Measurements from ENCODE around the gene CYP8B1. TPM values are rescaled to one million over a fixed set of nuclear protein-coding genes. Genes with fewer than 3 reads are reported as not detected.
A peak's percentile ranks its signal among the peaks of the same experiment; 100 is the strongest.

CYP8B1 gene
- total RNA-seq, 6 donors from 2014 or later: 0.13 to 0.14 TPM; not detected in 4

- no peak for DNase-seq
- Histone ChIP-seq H3K27me3 (no peaks in the 10 kb centered on the region), H3K27ac (peak overlapping the region in 2 of 4 donors; percentile 54 to 58)
These were observed 27.9 kb downstream of the CYP8B1 start for GRCh38 chr3:42847731-42848130.

DNA sequence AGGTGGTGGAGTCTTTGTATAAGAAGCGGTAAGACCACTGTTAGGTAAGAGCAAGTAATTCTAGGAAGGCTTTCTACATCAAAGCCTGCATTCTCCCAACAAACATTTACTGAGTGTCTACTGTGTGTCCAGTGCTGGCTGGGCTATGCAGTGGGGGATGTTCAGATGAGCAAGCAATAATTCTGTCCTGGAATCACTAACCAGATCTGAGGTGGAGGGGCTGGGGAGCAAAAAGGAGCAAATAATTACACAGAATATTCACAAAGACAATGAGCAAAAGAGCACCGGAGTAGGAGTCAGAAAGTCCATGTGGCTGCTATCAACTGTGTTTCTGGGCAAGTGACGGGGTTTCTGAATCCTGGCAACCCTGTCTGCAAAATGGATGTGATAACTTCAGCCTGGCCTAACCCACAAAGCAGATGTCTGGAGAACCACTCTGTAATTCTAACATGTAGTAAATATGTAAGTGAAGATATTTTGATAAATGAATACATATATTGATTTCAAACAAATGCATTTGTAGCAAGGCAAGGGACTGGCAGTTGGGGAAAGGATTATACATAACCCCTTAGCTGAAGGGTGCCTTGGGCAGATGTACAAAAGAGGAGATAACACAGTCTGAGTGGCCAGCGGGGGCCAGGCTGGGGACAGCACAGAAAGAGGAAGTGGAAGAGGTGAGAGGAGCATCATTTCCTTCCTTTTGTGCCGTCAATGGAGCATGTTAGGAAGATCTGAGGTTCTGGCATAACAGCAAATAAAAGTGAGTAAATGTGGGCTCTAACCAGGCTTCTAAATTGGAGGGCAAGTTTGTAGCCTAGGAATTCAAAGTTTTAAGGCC lies 28.8 kb downstream of the CYP8B1 start:
- Histone ChIP-seq H3K27me3 (no peaks in the 10 kb centered on the region), H3K4me1 (peaks cover 7 to 31% (median 16%) of the 10 kb centered on the region in 4 donors), H3K9me3 (no peaks in the 10 kb centered on the region), H3K4me3 (no peak overlapping the region), H3K27ac (peak overlapping the region in 3 of 4 donors; percentile 54 to 67 (median 59)), H3K36me3 (no peaks in the 10 kb centered on the region)
- DNase-seq (peak in 1 of 2 donors; percentile 31), ATAC-seq (ENCODE audit: low FRiP score in 2 of 2) (peak; percentile 47 to 51)
- 41 to 49% methylated on average over 5 of the region's 5 CpGs for WGBS, 2 donors
- TF ChIP-seq POLR2AphosphoS5 (IDR thresholded peaks at IDR 0.05): peak in 1 of 2 donors; percentile 28
- no peak for TF ChIP-seq EP300 (IDR thresholded peaks at IDR 0.05)

More at GRCh38 chr3:42847731-42848130, 27.9 kb downstream of the CYP8B1 start:
- H3K4me3 ChIP-seq: no peak overlapping the region
- no peaks in the 10 kb centered on the region for H3K36me3 ChIP-seq
- peak in 1 of 2 donors; percentile 23 for ATAC-seq (ENCODE audit: low FRiP score in 2 of 2)
- H3K4me1 ChIP-seq: peaks cover 7 to 39% (median 19%) of the 10 kb centered on the region in 4 donors
- 47 to 54% methylated on average over 3 to 4 of the region's 4 CpGs for WGBS, 2 donors
- no peak for TF ChIP-seq POLR2AphosphoS5 (IDR thresholded peaks at IDR 0.05)
- no peak for TF ChIP-seq POLR2A (IDR thresholded peaks at IDR 0.05)
- TF ChIP-seq EP300 (IDR thresholded peaks at IDR 0.05): no peak
- no peak for TF ChIP-seq CTCF (IDR thresholded peaks at IDR 0.05)
- H3K9me3 ChIP-seq: no peaks in the 10 kb centered on the region

- Histone ChIP-seq H3K27ac (peak overlapping the region; percentile 32 to 69 (median 61)), H3K4me1 (peaks cover 7 to 25% (median 13%) of the 10 kb centered on the region in 4 donors), H3K4me3 (no peak overlapping the region), H3K36me3 (no peaks in the 10 kb centered on the region), H3K9me3 (no peaks in the 10 kb centered on the region), H3K27me3 (no peaks in the 10 kb centered on the region)
- TF ChIP-seq POLR2A (IDR thresholded peaks at IDR 0.05) (no peak), POLR2AphosphoS5 (IDR thresholded peaks at IDR 0.05) (no peak), EP300 (IDR thresholded peaks at IDR 0.05) (no peak), CTCF (IDR thresholded peaks at IDR 0.05) (no peak)
- ATAC-seq (ENCODE audit: low FRiP score in 2 of 2) (no peak), DNase-seq (no peak)
- 73 to 100% methylated on average over 3 to 4 of the region's 4 CpGs for WGBS, 2 donors
These were observed 30.9 kb downstream of the CYP8B1 start for GRCh38 chr3:42844815-42845214.

DNA sequence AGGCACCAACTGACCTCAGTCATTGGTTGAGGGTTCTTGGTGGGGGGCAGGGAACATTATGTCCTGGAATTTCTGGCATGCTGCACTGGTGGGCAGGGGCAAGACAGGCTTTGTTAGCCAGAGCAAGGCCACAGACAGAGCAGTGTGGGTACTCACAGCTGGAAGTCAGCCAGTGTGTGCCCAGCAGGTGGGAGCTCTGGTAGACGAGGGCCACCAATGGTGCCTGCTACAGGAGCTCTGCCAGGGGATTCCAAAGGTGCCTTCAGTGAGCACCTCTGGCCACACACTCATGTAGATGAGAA lies 31.3 kb downstream of the CYP8B1 start:
- no peaks in the 10 kb centered on the region for H3K27me3 ChIP-seq
- H3K4me3 ChIP-seq: no peak overlapping the region
- H3K36me3 ChIP-seq: no peaks in the 10 kb centered on the region
- no peak for TF ChIP-seq EP300 (IDR thresholded peaks at IDR 0.05)
- no peak for TF ChIP-seq POLR2AphosphoS5 (IDR thresholded peaks at IDR 0.05)
- no peak for TF ChIP-seq POLR2A (IDR thresholded peaks at IDR 0.05)
- no peak for TF ChIP-seq CTCF (IDR thresholded peaks at IDR 0.05)
- H3K4me1 ChIP-seq: peaks cover 7 to 25% (median 13%) of the 10 kb centered on the region in 4 donors
- ATAC-seq (ENCODE audit: low FRiP score in 2 of 2) (no peak), DNase-seq (no peak)
- no peaks in the 10 kb centered on the region for H3K9me3 ChIP-seq
- peak overlapping the region; percentile 32 to 69 (median 61) for H3K27ac ChIP-seq
- 78 to 83% methylated on average over 1 of the region's 1 CpG for WGBS, 2 donors

DNA sequence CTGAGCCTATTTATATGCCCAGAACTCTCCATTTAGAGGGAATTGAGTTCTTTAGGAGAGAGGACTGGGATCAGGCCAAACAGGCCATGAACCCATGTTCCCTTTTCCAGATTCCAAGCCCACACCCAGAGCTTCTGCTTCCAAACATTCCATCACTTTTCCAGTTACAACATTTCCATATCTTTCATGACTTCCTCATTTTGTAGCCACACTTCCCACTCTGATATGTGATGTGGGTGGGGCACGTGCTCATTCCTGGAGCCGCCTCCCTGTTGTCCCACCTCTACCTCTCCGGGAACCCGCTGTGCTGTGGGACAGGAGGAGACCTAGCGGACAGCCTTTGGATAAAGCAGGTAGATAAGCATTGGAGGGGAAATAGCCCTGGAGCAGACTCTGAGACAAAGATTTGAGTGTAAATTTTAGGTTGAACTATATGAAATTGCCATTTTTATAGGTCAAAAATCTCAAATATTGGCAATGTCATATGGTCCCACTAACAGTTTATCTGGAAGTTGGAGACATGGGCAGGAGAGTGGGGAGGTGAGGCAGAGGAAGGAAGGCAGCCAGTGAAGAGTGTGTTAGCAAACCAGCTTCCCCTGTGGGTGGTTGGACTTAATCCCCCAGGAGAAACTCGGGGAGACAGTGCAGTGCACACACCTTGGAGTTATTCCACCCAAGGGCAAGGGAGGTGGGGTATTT lies 31.8 kb downstream of the CYP8B1 start:
- Histone ChIP-seq H3K9me3 (no peaks in the 10 kb centered on the region), H3K27ac (peak overlapping the region; percentile 32 to 69 (median 61)), H3K4me1 (peaks cover 7 to 25% (median 13%) of the 10 kb centered on the region in 4 donors), H3K36me3 (no peaks in the 10 kb centered on the region), H3K4me3 (no peak overlapping the region), H3K27me3 (no peaks in the 10 kb centered on the region)
- WGBS, 2 donors: 54 to 68% methylated on average over 6 of the region's 6 CpGs
- ATAC-seq (ENCODE audit: low FRiP score in 2 of 2) (peak in 1 of 2 donors; percentile 58), DNase-seq (no peak)
- TF ChIP-seq CTCF (IDR thresholded peaks at IDR 0.05) (no peak), EP300 (IDR thresholded peaks at IDR 0.05) (peak in 2 of 4 donors; percentile 5 to 25)
